OCI-LY7 (cell line): Measurements from ENCODE around the gene LANCL1. TPM values are rescaled to one million over a fixed set of nuclear protein-coding genes. Genes with fewer than 3 reads are reported as not detected.

Source experiments
- BruUV-seq: library from RNA; stranded (reverse); fragments of 400-500 nt; replicated peaks from 2 replicates; lab custom pipeline; 2021; lab: Mats Ljungman, UMichigan
- CTCF ChIA-PET: fragments of 300-600 bp; sonication (Branson Sonifier 250); formaldehyde crosslinking; loops from one replicate; lab custom pipeline; 2022; ENCODE audit warnings: antibody characterized with exemption; ENCODE audit not compliant: unreplicated experiment; lab: Charles Lee
- POLR2A ChIA-PET: fragments of 300-600 bp; sonication (Branson Sonifier 250); formaldehyde crosslinking; loops from one replicate; lab custom pipeline; 2022; ENCODE audit warnings: antibody characterized with exemption; lab: Charles Lee
- DNase-seq: peaks from one replicate; pipeline ENCODE4 v3.0.0-alpha.2; 2015; ENCODE audit warnings: low spot score
- H2AFZ ChIP-seq: fragments of 200-600 bp; sonication (generic), shearing (Covaris generic); 2 replicates; pipeline ENCODE4 v1.6.1; 2014; ENCODE audit warnings: mild to moderate bottlenecking, antibody characterized with exemption, low read length, moderate library complexity
- H3K27ac ChIP-seq: fragments of 200-600 bp; sonication (generic); 2 replicates; pipeline ENCODE4 v1.5.1; 2014; ENCODE audit warnings: mixed run types, low read depth, mild to moderate bottlenecking, moderate library complexity, low read length, inconsistent platforms; ENCODE audit not compliant: poor library complexity, severe bottlenecking
- H3K36me3 ChIP-seq: fragments of 200-600 bp; sonication (generic); 2 replicates; pipeline ENCODE4 v1.6.1; 2014; ENCODE audit warnings: mild to moderate bottlenecking, antibody characterized with exemption, low read length, moderate library complexity, mixed read lengths; ENCODE audit not compliant: insufficient read depth
- H3K4me1 ChIP-seq: fragments of 200-600 bp; sonication (generic); 2 replicates; pipeline ENCODE4 v1.5.1; 2014; ENCODE audit warnings: mild to moderate bottlenecking, low read length; ENCODE audit not compliant: insufficient read depth, poor library complexity, severe bottlenecking
- H3K4me2 ChIP-seq: fragments of 200-600 bp; sonication (generic); 2 replicates; pipeline ENCODE4 v1.6.1; 2014; ENCODE audit warnings: mild to moderate bottlenecking, low read length
- H3K4me3 ChIP-seq: fragments of 200-600 bp; sonication (generic); 2 replicates; pipeline ENCODE4 v1.5.1; 2014; ENCODE audit warnings: mild to moderate bottlenecking, low read depth, low read length; ENCODE audit not compliant: poor library complexity, severe bottlenecking
- H3K79me2 ChIP-seq: fragments of 200-600 bp; sonication (generic); 2 replicates; pipeline ENCODE4 v1.6.1; 2016; ENCODE audit warnings: low read depth, mild to moderate bottlenecking, low read length, moderate library complexity, mixed read lengths; ENCODE audit not compliant: insufficient read depth
- H3K9me2 ChIP-seq: fragments of 200-600 bp; sonication (generic); 2 replicates; pipeline ENCODE4 v1.6.1; 2016; ENCODE audit warnings: mild to moderate bottlenecking, low read length, mixed read lengths; ENCODE audit not compliant: insufficient read depth
- H3K9me3 ChIP-seq: fragments of 200-600 bp; sonication (generic); 2 replicates; pipeline ENCODE4 v1.6.1; 2014; ENCODE audit warnings: mild to moderate bottlenecking, mixed run types, low read length, mixed read lengths
- H4K20me1 ChIP-seq: fragments of 200-600 bp; sonication (generic); 2 replicates; pipeline ENCODE4 v1.6.1; 2014; ENCODE audit warnings: mild to moderate bottlenecking, antibody characterized with exemption, low read length, moderate library complexity, mixed read lengths; ENCODE audit not compliant: insufficient read depth
- EZH2phosphoT487 ChIP-seq: fragments of 200-600 bp; sonication (generic); IDR thresholded peaks from 2 replicates; pipeline ENCODE4 v1.6.1; 2018; ENCODE audit warnings: low read depth, borderline replicate concordance, mild to moderate bottlenecking, mixed run types, antibody characterized with exemption, low read length, moderate library complexity, mixed read lengths
- intact Hi-C: fragments of 100-400 bp; cut with micrococcal nuclease; formaldehyde crosslinking; loops from one replicate; pipeline ENCODE4 v1.10.0; 2022; ENCODE audit not compliant: unreplicated experiment
- total RNA-seq, 2 experiments: library from RNA; depleted of rRNA in 1 of 2; stranded (reverse); fragments of >200 nt in 1 of 2; shearing (Covaris generic) in 1 of 2; gene quantifications; 2 replicates each; pipeline ENCODE4 v1.2.3, GENCODE V29; 2014 to 2022
- TF ChIP-seq, protein P1 (sequence below): fragments of 200-600 bp; sonication (generic); conservative IDR thresholded peaks from 2 replicates; pipeline ENCODE4 v1.5.1; 2014; ENCODE audit warnings: mild to moderate bottlenecking, antibody characterized with exemption, low read length, moderate library complexity, mixed read lengths

Gene LANCL1
- total RNA-seq, 2 experiments from 2014 or later, result 22.5 to 55.2 TPM

GRCh38 chr2:210459407-210459806 lies 17.2 kb downstream of the LANCL1 start:
- TF ChIP-seq, protein P1, sequence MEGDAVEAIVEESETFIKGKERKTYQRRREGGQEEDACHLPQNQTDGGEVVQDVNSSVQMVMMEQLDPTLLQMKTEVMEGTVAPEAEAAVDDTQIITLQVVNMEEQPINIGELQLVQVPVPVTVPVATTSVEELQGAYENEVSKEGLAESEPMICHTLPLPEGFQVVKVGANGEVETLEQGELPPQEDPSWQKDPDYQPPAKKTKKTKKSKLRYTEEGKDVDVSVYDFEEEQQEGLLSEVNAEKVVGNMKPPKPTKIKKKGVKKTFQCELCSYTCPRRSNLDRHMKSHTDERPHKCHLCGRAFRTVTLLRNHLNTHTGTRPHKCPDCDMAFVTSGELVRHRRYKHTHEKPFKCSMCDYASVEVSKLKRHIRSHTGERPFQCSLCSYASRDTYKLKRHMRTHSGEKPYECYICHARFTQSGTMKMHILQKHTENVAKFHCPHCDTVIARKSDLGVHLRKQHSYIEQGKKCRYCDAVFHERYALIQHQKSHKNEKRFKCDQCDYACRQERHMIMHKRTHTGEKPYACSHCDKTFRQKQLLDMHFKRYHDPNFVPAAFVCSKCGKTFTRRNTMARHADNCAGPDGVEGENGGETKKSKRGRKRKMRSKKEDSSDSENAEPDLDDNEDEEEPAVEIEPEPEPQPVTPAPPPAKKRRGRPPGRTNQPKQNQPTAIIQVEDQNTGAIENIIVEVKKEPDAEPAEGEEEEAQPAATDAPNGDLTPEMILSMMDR, result no peak
- TF ChIP-seq EZH2phosphoT487, result no peak
- ChIA-PET CTCF (no interaction called here), POLR2A (interaction anchor here (2.1 to 3.7 kb wide), 2 partner anchors 12 to 15 kb away, joined by 7 to 23 read pairs; no protein-coding TSS in a partner anchor)
- no TSS peak for BruUV-seq
- peaks cover 52% of the 10 kb centered on the region for H3K4me1 ChIP-seq
- H2AFZ ChIP-seq, result no peak overlapping the region
- peak overlapping the region; percentile 74 for H3K27ac ChIP-seq
- H3K4me3 ChIP-seq, result no peak overlapping the region
- intact Hi-C loops, result no loop called here
- no peaks in the 10 kb centered on the region for H3K9me2 ChIP-seq
- H3K4me2 ChIP-seq, result peak overlapping the region; percentile 69
- no peak for DNase-seq
- no peaks in the 10 kb centered on the region for H3K79me2 ChIP-seq
- H3K36me3 ChIP-seq, result peaks cover 62% of the 10 kb centered on the region
- no peaks in the 10 kb centered on the region for H3K9me3 ChIP-seq
- H4K20me1 ChIP-seq, result no peaks in the 10 kb centered on the region

DNA sequence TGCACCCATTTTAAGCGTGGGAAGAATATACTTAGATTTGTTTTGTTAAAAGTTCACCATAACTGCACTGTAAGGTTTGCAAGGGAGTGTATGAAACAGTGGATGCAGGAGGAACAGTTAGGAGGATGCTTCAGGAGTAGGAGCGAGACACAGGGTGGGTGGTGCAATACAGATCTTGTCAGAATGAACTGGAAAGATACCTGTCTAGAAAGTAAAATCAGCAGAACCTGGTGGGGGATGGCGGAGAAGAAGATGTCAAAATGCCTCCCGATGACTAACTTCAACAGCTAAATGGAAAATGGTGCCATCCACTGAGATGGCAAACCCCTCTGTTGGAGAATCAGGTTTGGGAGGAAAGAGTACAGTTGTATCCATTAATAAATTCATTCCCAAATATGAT lies 18.2 kb downstream of the LANCL1 start:
- no peaks in the 10 kb centered on the region for H3K79me2 ChIP-seq
- BruUV-seq, result no TSS peak
- H3K4me3 ChIP-seq, result no peak overlapping the region
- no peaks in the 10 kb centered on the region for H3K9me2 ChIP-seq
- ChIA-PET CTCF (no interaction called here), POLR2A (no interaction called here)
- peaks cover 52% of the 10 kb centered on the region for H3K4me1 ChIP-seq
- H3K36me3 ChIP-seq, result peaks cover 64% of the 10 kb centered on the region
- peak overlapping the region; percentile 69 for H3K4me2 ChIP-seq
- H2AFZ ChIP-seq, result no peak overlapping the region
- H4K20me1 ChIP-seq, result no peaks in the 10 kb centered on the region
- no peak for TF ChIP-seq EZH2phosphoT487
- TF ChIP-seq, protein P1, result no peak
- intact Hi-C loops, result no loop called here
- no peak overlapping the region for H3K27ac ChIP-seq
- no peak for DNase-seq
- no peaks in the 10 kb centered on the region for H3K9me3 ChIP-seq

DNA sequence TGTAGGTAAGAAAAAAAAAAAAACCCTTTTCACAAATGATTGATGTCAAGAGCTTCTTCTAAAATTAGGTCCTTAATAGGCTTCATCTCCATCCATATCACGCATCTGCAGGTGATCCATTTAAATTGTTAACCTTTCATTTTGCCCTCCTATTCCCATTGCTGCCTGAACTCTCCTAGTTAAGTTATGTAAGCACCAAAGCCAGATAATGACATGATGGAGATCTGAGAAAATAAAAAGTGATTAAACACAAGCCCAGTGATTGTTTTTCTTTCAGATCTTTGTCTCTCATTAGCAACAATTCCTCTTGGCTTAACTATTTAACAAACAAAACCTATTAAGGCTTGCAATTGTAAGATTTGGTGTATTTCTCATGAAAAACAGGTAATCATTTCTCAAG lies 20.0 kb downstream of the LANCL1 start:
- Histone ChIP-seq H2AFZ (no peak overlapping the region), H3K4me3 (no peak overlapping the region), H3K9me3 (no peaks in the 10 kb centered on the region), H4K20me1 (no peaks in the 10 kb centered on the region), H3K4me2 (no peak overlapping the region), H3K36me3 (peaks cover 59% of the 10 kb centered on the region), H3K9me2 (no peaks in the 10 kb centered on the region), H3K4me1 (peaks cover 42% of the 10 kb centered on the region), H3K79me2 (no peaks in the 10 kb centered on the region), H3K27ac (no peak overlapping the region)
- BruUV-seq, result no TSS peak
- CTCF ChIA-PET, result no interaction called here
- no peak for DNase-seq
- POLR2A ChIA-PET, result interaction anchor here (0.8 kb wide), 1 partner anchor 21 kb away, joined by 3 read pairs; no protein-coding TSS in a partner anchor
- TF ChIP-seq, protein P1, result no peak
- TF ChIP-seq EZH2phosphoT487, result no peak
- intact Hi-C loops, result no loop called here
